Gastrocnemius medialis (tissue), 4 donors: ENCODE results near the gene XYLT1. TPM values are rescaled to one million over a fixed set of nuclear protein-coding genes. Genes with fewer than 3 reads are reported as not detected.

Experiments used
- ATAC-seq, 2 donors: fragments of 150-250 bp; one replicate each; pipeline ENCODE4 v1.9.1; 2016
- DNase-seq, 2 donors: peaks; one replicate each; pipeline ENCODE4 v3.0.0-alpha.2; 2019
- H3K27ac ChIP-seq, 4 donors: fragments of 200-600 bp; sonication (generic); 1 replicate in 1 of 4; 2 replicates in 3 of 4; pipeline ENCODE4 v1.5.1; 2016 to 2018; ENCODE audit warnings: mild to moderate bottlenecking in 2 of 4, moderate library complexity in 1 of 4
- H3K27me3 ChIP-seq, 3 donors: fragments of 200-600 bp; sonication (generic) in 2 of 3; 1 replicate in 1 of 3; 2 replicates in 2 of 3; pipeline versions ENCODE4 v1.5.1 to v1.6.0; 2016 to 2019; ENCODE audit warnings: mild to moderate bottlenecking in 1 of 3, moderate library complexity in 1 of 3
- H3K36me3 ChIP-seq, 2 donors: fragments of 200-600 bp; sonication (generic) in 1 of 2; one replicate each; pipeline ENCODE4 v1.5.1; 2017 to 2018
- H3K4me1 ChIP-seq, 2 donors: fragments of 200-600 bp; sonication (generic) in 1 of 2; one replicate each; pipeline ENCODE4 v1.5.1; 2016 to 2017; ENCODE audit warnings: mild to moderate bottlenecking in 2 of 2
- H3K4me3 ChIP-seq, 4 donors: fragments of 200-600 bp; sonication (generic) in 3 of 4; 1 replicate in 1 of 4; 2 replicates in 3 of 4; pipeline ENCODE4 v1.5.1; 2016 to 2019; ENCODE audit warnings: mild to moderate bottlenecking in 2 of 4
- H3K9me3 ChIP-seq, 3 donors: fragments of 200-600 bp; sonication (generic) in 2 of 3; 1 replicate in 1 of 3; 2 replicates in 2 of 3; pipeline ENCODE4 v1.5.1; 2016 to 2019
- CTCF ChIP-seq, 5 experiments: fragments of 450-650 bp in 3 of 5; fragments of 200-600 bp in 2 of 5; sonication (generic) in 2 of 5; IDR thresholded peaks in 4 of 5; conservative IDR thresholded peaks in 1 of 5; 1 replicate in 4 of 5; 2 replicates in 1 of 5; pipeline ENCODE4 v1.5.1; 2016 to 2019; ENCODE audit warnings: antibody characterized with exemption in 5 of 5, mild to moderate bottlenecking in 3 of 5, moderate library complexity in 3 of 5
- POLR2A ChIP-seq, 2 donors: fragments of 450-650 bp; IDR thresholded peaks; one replicate each; pipeline ENCODE4 v1.6.1; 2017; ENCODE audit warnings: antibody characterized with exemption in 2 of 2, mild to moderate bottlenecking in 2 of 2, moderate library complexity in 2 of 2
- in situ Hi-C, 4 donors: fragments of 200-750 bp; cut with MboI; loops; one replicate each; pipeline versions ENCODE4 v1.15.0 to v1.8.0; 2017; ENCODE audit warnings: low sequenced_read_pairs in 4 of 4
- intact Hi-C: fragments of 100-400 bp; cut with DNase I; formaldehyde crosslinking; loops from one replicate; pipeline ENCODE4 v1.15.1; 2023; ENCODE audit warnings: low total_unique reads
- total RNA-seq, 4 donors: library from RNA; depleted of rRNA; stranded (reverse); fragments of >200 nt; gene quantifications; one replicate each; pipeline versions ENCODE4 v1.1.0 to v1.2.3, GENCODE V29; 2016

XYLT1 gene
- total RNA-seq, 4 donors from 2014 or later = 0.87 to 7.9 (median 1.4) TPM

- Histone ChIP-seq H3K27me3 (no peaks in the 10 kb centered on the region), H3K27ac (no peak overlapping the region), H3K36me3 (no peaks in the 10 kb centered on the region), H3K9me3 (no peaks in the 10 kb centered on the region), H3K4me1 (peaks cover 13 to 27% of the 10 kb centered on the region in 2 donors), H3K4me3 (no peak overlapping the region)
- DNase-seq = no peak
- TF ChIP-seq POLR2A (IDR thresholded peaks at IDR 0.05) = no peak
- TF ChIP-seq CTCF (IDR thresholded peaks at IDR 0.05 in 4 of 5, conservative IDR thresholded peaks at IDR 0.05 in 1 of 5) = no peak
- intact Hi-C loops = loop anchor here (5.0 kb wide), 1 partner anchor 134 kb away; no protein-coding TSS in a partner anchor
- no peak for ATAC-seq
- in situ Hi-C loops = loop anchor here in 1 of 4 donors (10.0 kb wide), 1 partner anchor 192 kb away; no protein-coding TSS in a partner anchor
Observed at GRCh38 chr16:17273142-17273561, 197.6 kb downstream of the XYLT1 start.

GRCh38 chr16:17272716-17273115, 198.0 kb downstream of the XYLT1 start:
- intact Hi-C loops = loop anchor here (5.0 kb wide), 1 partner anchor 135 kb away; no protein-coding TSS in a partner anchor
- no peaks in the 10 kb centered on the region for H3K27me3 ChIP-seq
- H3K4me1 ChIP-seq = peaks cover 13 to 27% of the 10 kb centered on the region in 2 donors
- H3K9me3 ChIP-seq = no peaks in the 10 kb centered on the region
- ATAC-seq (no peak), DNase-seq (no peak)
- H3K4me3 ChIP-seq = no peak overlapping the region
- in situ Hi-C loops = loop anchor here in 1 of 4 donors (10.0 kb wide), 1 partner anchor 192 kb away; no protein-coding TSS in a partner anchor
- H3K27ac ChIP-seq = no peak overlapping the region
- H3K36me3 ChIP-seq = no peaks in the 10 kb centered on the region
- TF ChIP-seq POLR2A (IDR thresholded peaks at IDR 0.05) (no peak), CTCF (IDR thresholded peaks at IDR 0.05 in 4 of 5, conservative IDR thresholded peaks at IDR 0.05 in 1 of 5) (no peak)

- intact Hi-C loops = loop anchor here (2.0 to 5.0 kb wide), 2 partner anchors 136 to 199 kb away; partner anchors contain the start of gene XYLT1
- TF ChIP-seq CTCF (IDR thresholded peaks at IDR 0.05 in 4 of 5, conservative IDR thresholded peaks at IDR 0.05 in 1 of 5) = no peak
- no peak for TF ChIP-seq POLR2A (IDR thresholded peaks at IDR 0.05)
- ATAC-seq = no peak
- no peak for DNase-seq
- Histone ChIP-seq H3K27ac (peak overlapping the region in 1 of 4 donors; percentile 26), H3K27me3 (no peaks in the 10 kb centered on the region), H3K4me3 (no peak overlapping the region), H3K4me1 (peaks cover 17 to 32% of the 10 kb centered on the region in 2 donors), H3K36me3 (no peaks in the 10 kb centered on the region), H3K9me3 (no peaks in the 10 kb centered on the region)
- in situ Hi-C loops = loop anchor here in 1 of 4 donors (10.0 kb wide), 1 partner anchor 193 kb away; no protein-coding TSS in a partner anchor
Observed at GRCh38 chr16:17271687-17272086, 199.1 kb downstream of the XYLT1 start.

GRCh38 chr16:17270683-17271109, 200.1 kb downstream of the XYLT1 start:
- H3K9me3 ChIP-seq = no peaks in the 10 kb centered on the region
- peak overlapping the region in 1 of 4 donors; percentile 10 for H3K4me3 ChIP-seq
- H3K27me3 ChIP-seq = no peaks in the 10 kb centered on the region
- H3K27ac ChIP-seq = peak overlapping the region in 2 of 4 donors; percentile 25 to 42
- no peaks in the 10 kb centered on the region for H3K36me3 ChIP-seq
- ATAC-seq = peak; percentile 40 to 72
- TF ChIP-seq CTCF (IDR thresholded peaks at IDR 0.05 in 4 of 5, conservative IDR thresholded peaks at IDR 0.05 in 1 of 5) = no peak
- no peak for TF ChIP-seq POLR2A (IDR thresholded peaks at IDR 0.05)
- in situ Hi-C loops = loop anchor here in 1 of 4 donors (10.0 kb wide), 1 partner anchor 194 kb away; no protein-coding TSS in a partner anchor
- DNase-seq = no peak
- intact Hi-C loops = loop anchor here (2.0 to 5.0 kb wide), 2 partner anchors 137 to 200 kb away; partner anchors contain the start of gene XYLT1
- peaks cover 17 to 37% of the 10 kb centered on the region in 2 donors for H3K4me1 ChIP-seq
